H1 (cell line): Measurements from ENCODE around the gene RGS17. TPM values are rescaled to one million over a fixed set of nuclear protein-coding genes. Genes with fewer than 3 reads are reported as not detected.

Source experiments
- CHD1 ChIP-seq: IDR thresholded peaks from 2 replicates; pipeline ENCODE4 v1.6.1; 2012; ENCODE audit warnings: low read depth, low read length, improper control_type of control experiment
- EGR1 ChIP-seq: IDR thresholded peaks from 2 replicates; pipeline ENCODE4 v1.6.1; 2011; ENCODE audit warnings: low read depth, low read length, borderline replicate concordance
- EP300 ChIP-seq, 2 experiments: IDR thresholded peaks; 1 replicate in 1 of 2; 2 replicates in 1 of 2; pipeline ENCODE4 v1.6.1; 2011 to 2012; ENCODE audit warnings: low read depth in 2 of 2, low read length in 2 of 2, mild to moderate bottlenecking in 2 of 2, borderline replicate concordance in 1 of 2, inconsistent platforms in 1 of 2, moderate library complexity in 1 of 2
- HDAC2 ChIP-seq, 2 experiments: fragments of 300-600 bp in 1 of 2; sonication (generic) in 1 of 2; IDR thresholded peaks; 2 replicates each; pipeline ENCODE4 v1.6.1; 2011 to 2012; ENCODE audit warnings: low read depth in 2 of 2, low read length in 2 of 2, mild to moderate bottlenecking in 2 of 2, moderate library complexity in 2 of 2, borderline replicate concordance in 1 of 2, inconsistent platforms in 1 of 2
- NANOG ChIP-seq: IDR thresholded peaks from 2 replicates; pipeline ENCODE4 v1.6.1; 2011; ENCODE audit warnings: low read length, low read depth, mild to moderate bottlenecking, inconsistent platforms; ENCODE audit not compliant: insufficient read depth, poor library complexity, severe bottlenecking
- RAD21 ChIP-seq, 2 experiments: IDR thresholded peaks in 1 of 2; conservative IDR thresholded peaks in 1 of 2; 2 replicates each; pipeline ENCODE4 v1.6.1; 2011; ENCODE audit warnings: low read depth in 2 of 2, low read length in 2 of 2, improper control_type of control experiment in 1 of 2, inconsistent platforms in 1 of 2, mild to moderate bottlenecking in 1 of 2, moderate library complexity in 1 of 2
- RNF2 ChIP-seq: fragments of 200-900, 300-1000 bp; sonication (generic); IDR thresholded peaks from 2 replicates; pipeline ENCODE4 v1.7.1; 2016; ENCODE audit warnings: borderline replicate concordance, low read depth, mild to moderate bottlenecking, antibody characterized with exemption, low read length; ENCODE audit not compliant: poor library complexity, severe bottlenecking; ENCODE audit errors: missing control alignments
- SUZ12 ChIP-seq: fragments of 200-600 bp; sonication (generic); IDR thresholded peaks from 2 replicates; pipeline ENCODE4 v1.6.1; 2012; ENCODE audit warnings: mild to moderate bottlenecking, inconsistent platforms, low read length, moderate library complexity, mixed read lengths
- YY1 ChIP-seq: IDR thresholded peaks from 2 replicates; pipeline ENCODE4 v1.6.1; 2011; ENCODE audit warnings: low read depth, mild to moderate bottlenecking, low read length
- polyA plus RNA-seq, 7 experiments: library from polyadenylated mRNA; depleted of rRNA in 3 of 7; stranded (reverse) in 5 of 7; unstranded in 2 of 7; fragments of >200 nt in 5 of 7; fragments of 200-250 nt in 2 of 7; gene quantifications; 1 replicate in 5 of 7; 2 replicates in 1 of 7; 4 replicates in 1 of 7; pipeline versions ENCODE4 v1.2.1 to v1.2.3, GENCODE V29; 2011 to 2013; ENCODE audit warnings: missing spikeins in 2 of 7, mixed read lengths in 2 of 7
- total RNA-seq: library from RNA; stranded (reverse); fragmentation: NEBNext Ultra II Directional; extraction: Animal tissue kit (Norgen Biotek cat#: 25700); gene quantifications from 2 replicates; pipeline ENCODE4 v1.2.1, GENCODE V29; 2021

RGS17 gene
- total and polyA plus RNA-seq, 2 of the 8 experiments (the other 6 are each of a cell fraction or from before 2014, with no cell fraction given) = 2.0 to 12.2 TPM

- TF ChIP-seq NANOG (no peak), HDAC2 (IDR thresholded peaks at IDR 0.05; ENCODE audit: borderline replicate concordance in 1 of 2, low read depth in 2 of 2, low read length in 2 of 2) (no peak), RNF2 (peak; percentile 2), CHD1 (no peak), EGR1 (peak; percentile 78), EP300 (IDR thresholded peaks at IDR 0.05; ENCODE audit: borderline replicate concordance in 1 of 2, low read depth in 2 of 2, low read length in 2 of 2) (no peak), YY1 (no peak), RAD21 (IDR thresholded peaks at IDR 0.05 in 1 of 2, conservative IDR thresholded peaks at IDR 0.05 in 1 of 2; ENCODE audit: low read depth in 2 of 2, low read length in 2 of 2) (no peak), SUZ12 (no peak)
Observed at GRCh38 chr6:153130515-153131036, 506 bp downstream of the RGS17 start (continued).
